Fibroblast of pulmonary artery (primary cell): ENCODE results near the gene JAK3.
A peak's percentile ranks its signal among the peaks of the same experiment; 100 is the strongest.
"Not testable (repeated sequence)": the region's sequence is repeated elsewhere in the genome, so short reads cannot be mapped to it uniquely, and the experiment has no call there.

Experiments used
- DNase-seq: peaks from one replicate; pipeline ENCODE4 v3.0.0-alpha.2; 2010; ENCODE audit warnings: low read depth
- H3K4me3 ChIP-seq: replicated peaks from 2 replicates; pipeline ENCODE4 v1.5.1; 2011; ENCODE audit warnings: low read depth, mild to moderate bottlenecking, control low read depth, low read length, moderate library complexity
- CTCF ChIP-seq: IDR thresholded peaks from 2 replicates; pipeline ENCODE4 v1.5.1; 2011; ENCODE audit warnings: mild to moderate bottlenecking, control low read depth, low read length, inconsistent platforms; ENCODE audit errors: missing control alignments

Gene JAK3

DNA sequence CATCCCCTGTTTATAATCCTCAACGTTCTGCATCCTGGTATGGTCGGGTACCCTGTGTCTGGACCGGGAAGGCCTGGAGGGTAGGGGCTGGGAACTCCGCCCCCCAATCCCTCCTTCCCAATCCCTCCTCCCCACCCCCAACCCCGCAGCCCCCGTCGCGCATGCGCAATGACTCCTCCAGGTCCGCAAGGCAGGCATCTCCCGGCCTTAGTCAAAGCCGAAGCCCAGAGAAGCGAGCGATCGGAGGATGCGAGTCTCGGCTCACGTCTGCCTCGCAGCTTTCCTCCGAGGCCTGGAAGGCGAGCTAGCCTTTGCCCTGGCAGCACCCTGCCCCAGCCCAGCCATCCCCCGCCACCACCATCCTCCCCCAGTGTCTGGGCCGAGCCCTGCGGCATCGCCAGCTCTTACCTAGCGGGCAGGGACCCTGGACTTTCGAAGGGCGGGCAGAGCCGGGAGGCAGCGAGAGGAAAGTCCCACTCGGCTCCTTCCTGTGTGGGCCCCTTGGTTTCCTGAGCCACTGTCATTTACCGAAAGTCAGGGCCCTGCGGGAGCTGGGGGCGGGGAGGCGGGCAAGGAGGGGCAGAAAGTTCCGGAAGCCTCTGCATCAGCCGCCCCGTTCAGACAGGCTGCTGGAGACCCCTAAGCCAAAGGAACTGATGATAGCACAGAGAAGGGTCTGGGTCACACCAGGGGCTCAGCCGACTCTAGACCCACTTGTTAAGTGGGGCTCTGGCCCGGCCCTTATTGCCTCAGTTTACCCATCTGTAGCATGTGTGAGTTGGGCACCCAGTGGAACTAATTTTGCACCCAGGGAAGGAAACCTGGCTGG lies at the start of gene JAK3:
TSS of gene JAK3 (minus strand) at position 445 of the 829 bp plus-strand sequence. CDS start 3,565 bp downstream, outside the sequence.
- TF ChIP-seq CTCF = no peak

DNA sequence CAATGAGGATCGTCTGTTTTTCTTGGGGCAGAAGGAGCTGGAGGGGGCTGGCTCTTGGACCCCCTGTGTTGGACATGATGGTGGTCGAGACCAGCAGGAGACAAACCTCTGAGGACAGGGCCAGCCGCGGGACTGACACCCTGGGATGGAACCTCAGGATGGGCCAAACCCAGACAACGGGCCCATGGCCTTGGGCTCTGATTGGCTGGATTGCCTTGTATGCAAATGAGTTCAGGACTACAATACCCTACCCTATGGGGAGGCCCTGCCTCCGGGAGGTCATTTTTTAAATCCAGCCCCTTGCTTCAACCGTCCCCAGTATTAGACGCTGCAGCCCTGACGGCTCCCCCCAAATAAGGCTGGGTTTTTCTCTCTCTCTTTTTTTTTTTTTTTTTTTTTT lies 46.0 kb upstream of the JAK3 start:
- no peak for TF ChIP-seq CTCF
- no peak for DNase-seq
- no peak overlapping the region for H3K4me3 ChIP-seq

More for the DNA sequence above, at the start of gene JAK3:
- peak; percentile 82 for DNase-seq
- H3K4me3 ChIP-seq = peak within 1 kb of the TSS; percentile 53

DNA sequence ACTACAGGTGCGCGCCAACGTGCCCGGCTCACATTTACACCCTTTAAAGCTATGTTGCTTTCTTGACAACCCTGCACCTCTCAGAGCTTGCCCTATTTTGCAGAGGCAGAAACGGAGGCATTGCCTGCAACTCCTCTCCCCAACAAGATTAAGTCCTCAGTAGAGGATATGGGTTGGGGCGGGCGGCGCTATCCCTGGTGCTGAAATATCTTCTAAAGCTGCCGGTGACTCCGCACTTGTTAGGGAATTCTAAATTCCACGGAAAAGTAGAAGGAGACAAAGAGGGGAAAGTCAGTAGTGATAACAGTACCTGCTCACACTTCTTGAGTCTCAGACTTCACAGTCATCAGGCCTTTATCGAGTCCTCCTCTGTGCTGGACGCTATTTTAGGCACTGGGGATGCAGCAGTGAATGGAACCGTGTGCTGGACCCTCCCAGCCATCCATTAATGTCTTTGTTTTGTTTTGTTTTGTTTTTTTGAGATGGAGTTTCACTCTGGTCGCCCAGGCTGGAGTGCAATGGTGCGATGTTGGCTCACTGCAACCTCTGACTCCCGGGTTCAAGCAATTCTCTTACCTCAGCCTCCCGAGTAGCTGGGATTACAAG lies 41.9 kb upstream of the JAK3 start:
- no peak for TF ChIP-seq CTCF
- peak; percentile 66 for DNase-seq
- H3K4me3 ChIP-seq = no peak overlapping the region

GRCh38 chr19:17888260-17888659 lies 40.5 kb upstream of the JAK3 start:
- DNase-seq = no peak
- no peak for TF ChIP-seq CTCF
- H3K4me3 ChIP-seq = no peak overlapping the region

DNA sequence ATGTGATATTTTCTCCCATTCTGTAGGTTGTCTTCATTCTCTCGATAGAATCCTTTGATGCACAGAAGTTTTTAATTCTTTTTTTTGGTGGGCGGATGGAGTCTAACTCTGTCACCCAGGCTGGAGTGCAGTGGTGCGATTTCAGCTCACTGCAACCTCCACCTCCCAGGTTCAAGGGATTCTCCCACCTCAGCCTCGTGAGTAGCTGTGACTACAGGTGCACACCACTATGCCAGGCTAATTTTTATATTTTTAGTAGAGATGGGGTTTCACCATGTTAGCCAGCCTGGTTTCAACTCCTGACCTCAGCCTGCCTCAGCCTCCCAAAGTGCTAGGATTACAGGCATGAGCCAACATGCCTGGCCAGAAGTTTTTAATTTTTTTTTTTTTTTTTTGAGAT lies 39.4 kb upstream of the JAK3 start:
- not testable (repeated sequence) for H3K4me3 ChIP-seq, DNase-seq

DNA sequence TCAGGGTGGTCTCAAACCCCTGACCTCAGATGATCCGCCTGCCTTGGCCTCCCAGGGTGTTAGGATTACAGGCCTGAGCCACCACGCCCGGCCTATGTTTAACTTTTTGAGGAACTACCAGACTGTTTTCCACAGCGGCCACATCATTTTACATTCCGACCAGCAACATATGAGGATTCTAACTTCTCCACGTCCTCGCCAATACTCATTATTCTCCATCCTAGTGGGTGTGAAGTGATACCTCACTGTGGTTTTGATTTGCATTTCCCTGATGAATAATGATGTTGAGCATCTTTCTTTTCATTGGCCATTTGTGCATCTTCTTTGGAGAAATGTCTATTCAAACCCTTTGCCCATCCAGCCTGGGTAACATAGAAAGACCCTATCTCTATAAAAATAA lies 38.7 kb upstream of the JAK3 start:
- no peak for DNase-seq
- no peak overlapping the region for H3K4me3 ChIP-seq
- TF ChIP-seq CTCF = no peak

DNA sequence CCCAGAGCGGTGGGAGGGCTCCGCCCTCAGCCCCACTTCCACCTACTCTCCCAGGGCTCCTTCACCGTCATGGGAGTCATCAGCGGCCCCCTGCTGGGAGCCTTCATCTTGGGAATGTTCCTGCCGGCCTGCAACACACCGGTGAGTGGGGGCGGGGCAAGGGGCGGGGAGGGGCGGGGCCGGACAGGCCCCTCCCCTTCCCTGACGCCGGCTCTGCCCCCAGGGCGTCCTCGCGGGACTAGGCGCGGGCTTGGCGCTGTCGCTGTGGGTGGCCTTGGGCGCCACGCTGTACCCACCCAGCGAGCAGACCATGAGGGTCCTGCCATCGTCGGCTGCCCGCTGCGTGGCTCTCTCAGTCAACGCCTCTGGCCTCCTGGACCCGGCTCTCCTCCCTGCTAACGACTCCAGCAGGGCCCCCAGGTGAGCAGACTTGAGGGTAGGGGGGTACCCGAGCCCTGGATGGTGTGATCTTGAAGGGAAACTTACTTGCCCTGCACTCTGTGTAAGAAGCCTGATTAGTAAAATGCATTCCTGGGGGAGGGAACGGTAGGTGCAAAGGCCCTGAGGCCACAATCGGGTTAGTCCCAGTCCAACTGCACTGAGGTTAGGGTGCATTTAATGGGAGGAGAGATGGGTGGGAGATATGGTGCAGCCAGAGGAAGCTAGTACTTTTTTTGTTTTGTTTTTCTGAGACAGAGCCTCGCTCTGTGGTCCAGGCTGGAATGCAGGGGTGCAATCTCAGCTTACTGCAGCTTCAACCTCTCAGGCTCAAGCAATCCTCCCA lies 36.0 kb upstream of the JAK3 start:
- no peak for TF ChIP-seq CTCF
- no peak for DNase-seq
- no peak overlapping the region for H3K4me3 ChIP-seq
